Caco-2 (cell line): ENCODE data around the gene HSPB6. TPM values are rescaled to one million over a fixed set of nuclear protein-coding genes. Genes with fewer than 3 reads are reported as not detected.

ENCODE experiments used
- BruUV-seq: library from RNA; stranded (reverse); fragments of 400-500 nt; replicated peaks from 2 replicates; lab custom pipeline; 2021; lab: Mats Ljungman, UMichigan
- CTCF ChIA-PET: fragments of 300-600 bp; sonication (Branson Sonifier 250); formaldehyde crosslinking; loops from one replicate; lab custom pipeline; 2022; ENCODE audit warnings: antibody characterized with exemption; lab: Charles Lee
- POLR2A ChIA-PET: fragments of 300-600 bp; sonication (Branson Sonifier 250); formaldehyde crosslinking; loops from one replicate; lab custom pipeline; 2022; ENCODE audit warnings: antibody characterized with exemption; lab: Charles Lee
- DNase-seq, 2 experiments: peaks; one replicate each; pipeline versions ENCODE4 v3.0.0 to v3.0.0-alpha.2; 2020 to 2022
- H3K27me3 ChIP-seq: replicated peaks from 2 replicates; pipeline ENCODE4 v1.6.0; 2011; ENCODE audit warnings: low read length; ENCODE audit not compliant: control insufficient read depth, insufficient read depth
- H3K36me3 ChIP-seq: 2 replicates; pipeline ENCODE4 v1.5.1; 2011; ENCODE audit warnings: low read length; ENCODE audit not compliant: control insufficient read depth, insufficient read depth
- H3K4me1 ChIP-seq: fragments of 250-450 bp; sonication (Bioruptor Pico); 2 replicates; pipeline ENCODE4 v1.5.1; 2020; ENCODE audit warnings: mild to moderate bottlenecking
- H3K4me3 ChIP-seq: 2 replicates; pipeline ENCODE4 v1.5.1; 2011; ENCODE audit warnings: low read depth, mild to moderate bottlenecking, control low read depth, low read length
- H3K9me3 ChIP-seq: fragments of 250-450 bp; sonication (Bioruptor Pico); 2 replicates; pipeline ENCODE4 v1.5.1; 2020; ENCODE audit warnings: mild to moderate bottlenecking, moderate library complexity
- H3K27ac Mint-ChIP-seq: one replicate; pipeline ENCODE4 v1.8.0; 2022; ENCODE audit warnings: mixed read lengths; ENCODE audit not compliant: unreplicated experiment
- H3K27me3 Mint-ChIP-seq: one replicate; pipeline ENCODE4 v1.8.0; 2022; ENCODE audit warnings: mixed read lengths; ENCODE audit not compliant: insufficient read depth, unreplicated experiment
- H3K36me3 Mint-ChIP-seq: one replicate; pipeline ENCODE4 v1.8.0; 2022; ENCODE audit warnings: mild to moderate bottlenecking, mixed read lengths; ENCODE audit not compliant: insufficient read depth, unreplicated experiment
- H3K4me1 Mint-ChIP-seq: one replicate; pipeline ENCODE4 v1.8.0; 2022; ENCODE audit warnings: low read depth, mixed read lengths; ENCODE audit not compliant: unreplicated experiment
- H3K4me3 Mint-ChIP-seq: one replicate; pipeline ENCODE4 v1.8.0; 2022; ENCODE audit warnings: mild to moderate bottlenecking, moderate library complexity, mixed read lengths; ENCODE audit not compliant: unreplicated experiment
- H3K9me3 Mint-ChIP-seq: one replicate; pipeline ENCODE4 v1.8.0; 2022; ENCODE audit warnings: mixed read lengths; ENCODE audit not compliant: unreplicated experiment
- CTCF ChIP-seq, 2 experiments: fragments of 200-600 bp in 1 of 2; IDR thresholded peaks; 1 replicate in 1 of 2; 2 replicates in 1 of 2; pipeline versions ENCODE4 v1.5.1 to v1.8.0; 2011 to 2022; ENCODE audit warnings: antibody characterized with exemption in 1 of 2, control low read depth in 1 of 2, inconsistent platforms in 1 of 2, low read depth in 1 of 2, low read length in 1 of 2, mild to moderate bottlenecking in 1 of 2, moderate library complexity in 1 of 2; ENCODE audit not compliant: insufficient read depth in 1 of 2, severe bottlenecking in 1 of 2, unreplicated experiment in 1 of 2
- intact Hi-C: fragments of 100-400 bp; cut with micrococcal nuclease; formaldehyde crosslinking; loops from one replicate; pipeline ENCODE4 v1.10.0; 2022; ENCODE audit not compliant: unreplicated experiment
- total RNA-seq: library from RNA; stranded (reverse); gene quantifications from 2 replicates; pipeline ENCODE4 v1.2.3, GENCODE V29; 2022

HSPB6 gene
- total RNA-seq, 1 experiment from 2014 or later, result 0.48 TPM

- Mint-ChIP-seq H3K36me3 (peaks cover 8% of the 10 kb centered on the region), H3K4me3 (no peak overlapping the region), H3K9me3 (no peaks in the 10 kb centered on the region), H3K27me3 (peaks cover 3% of the 10 kb centered on the region), H3K4me1 (peaks cover 9% of the 10 kb centered on the region), H3K27ac (no peak overlapping the region)
- DNase-seq, result no peak
- BruUV-seq, result no TSS peak
- no peaks in the 10 kb centered on the region for H3K27me3 ChIP-seq
- intact Hi-C loops, result no loop called here
- H3K4me1 ChIP-seq, result peaks cover 8% of the 10 kb centered on the region
- no peak overlapping the region for H3K4me3 ChIP-seq
- TF ChIP-seq CTCF (IDR thresholded peaks at IDR 0.05; ENCODE audit: insufficient read depth in 1 of 2, low read depth in 1 of 2, low read length in 1 of 2, severe bottlenecking in 1 of 2, unreplicated experiment in 1 of 2), result no peak
- H3K36me3 ChIP-seq, result no peaks in the 10 kb centered on the region
- ChIA-PET CTCF (interaction anchor here (0.6 to 1.9 kb wide), 3 partner anchors 18 to 24 kb away, joined by 3 to 6 read pairs (median 5); no protein-coding TSS in a partner anchor), POLR2A (no interaction called here)
- H3K9me3 ChIP-seq, result no peaks in the 10 kb centered on the region
Measured at GRCh38 chr19:35712567-35713505, 44.0 kb downstream of the HSPB6 start.

GRCh38 chr19:35710784-35711723 lies 45.8 kb downstream of the HSPB6 start:
- TF ChIP-seq CTCF (IDR thresholded peaks at IDR 0.05; ENCODE audit: insufficient read depth in 1 of 2, low read depth in 1 of 2, low read length in 1 of 2, severe bottlenecking in 1 of 2, unreplicated experiment in 1 of 2), result no peak

DNA sequence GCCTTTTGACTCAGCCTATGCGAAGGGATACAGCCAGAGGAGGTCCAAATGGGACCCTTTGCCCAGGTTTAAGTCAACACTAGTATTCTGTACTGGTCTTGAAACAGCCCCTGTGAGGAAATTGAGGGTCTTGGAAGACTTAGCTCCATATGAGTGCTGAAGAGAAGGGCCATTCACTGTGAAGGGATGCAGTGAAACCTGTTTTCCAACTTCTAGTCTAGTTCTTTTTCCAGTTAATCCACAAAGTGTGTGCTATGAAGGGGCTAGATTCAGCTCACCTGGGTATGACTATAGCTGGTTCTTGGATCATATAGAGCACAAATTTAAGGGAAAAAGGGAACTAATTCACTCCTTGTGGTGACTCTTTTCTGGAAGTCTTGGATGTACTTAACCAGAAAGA lies 48.4 kb downstream of the HSPB6 start:
- H3K27me3 Mint-ChIP-seq, result peaks cover 6% of the 10 kb centered on the region
- ChIA-PET CTCF (interaction anchor here (0.6 to 1.5 kb wide), 2 partner anchors 16 to 223 kb away, joined by 3 read pairs; no protein-coding TSS in a partner anchor), POLR2A (interaction anchor here (0.6 kb wide), 1 partner anchor 49 kb away, joined by 3 read pairs; no protein-coding TSS in a partner anchor)
- Histone ChIP-seq H3K4me1 (no peaks in the 10 kb centered on the region), H3K27me3 (no peaks in the 10 kb centered on the region), H3K9me3 (no peaks in the 10 kb centered on the region), H3K36me3 (no peaks in the 10 kb centered on the region), H3K4me3 (no peak overlapping the region)
- H3K4me3 Mint-ChIP-seq, result no peak overlapping the region
- no peak for DNase-seq
- no peaks in the 10 kb centered on the region for H3K4me1 Mint-ChIP-seq
- intact Hi-C loops, result no loop called here
- H3K36me3 Mint-ChIP-seq, result peaks cover 4% of the 10 kb centered on the region
- no peaks in the 10 kb centered on the region for H3K9me3 Mint-ChIP-seq
- H3K27ac Mint-ChIP-seq, result no peak overlapping the region
- TF ChIP-seq CTCF (IDR thresholded peaks at IDR 0.05; ENCODE audit: insufficient read depth in 1 of 2, low read depth in 1 of 2, low read length in 1 of 2, severe bottlenecking in 1 of 2, unreplicated experiment in 1 of 2), result no peak
- no TSS peak for BruUV-seq

More at GRCh38 chr19:35710784-35711723, 45.8 kb downstream of the HSPB6 start:
- no peak for DNase-seq
- peaks cover 9% of the 10 kb centered on the region for H3K4me1 Mint-ChIP-seq
- H3K27me3 ChIP-seq, result no peaks in the 10 kb centered on the region
- no peak overlapping the region for H3K4me3 Mint-ChIP-seq
- POLR2A ChIA-PET, result no interaction called here
- H3K36me3 Mint-ChIP-seq, result peaks cover 4% of the 10 kb centered on the region
- H3K4me3 ChIP-seq, result no peak overlapping the region
- intact Hi-C loops, result no loop called here
- H3K9me3 Mint-ChIP-seq, result no peaks in the 10 kb centered on the region
- no peaks in the 10 kb centered on the region for H3K9me3 ChIP-seq
- CTCF ChIA-PET, result no interaction called here
- peaks cover 8% of the 10 kb centered on the region for H3K4me1 ChIP-seq
- no TSS peak for BruUV-seq
- no peak overlapping the region for H3K27ac Mint-ChIP-seq
- peaks cover 6% of the 10 kb centered on the region for H3K27me3 Mint-ChIP-seq
- H3K36me3 ChIP-seq, result no peaks in the 10 kb centered on the region
